ENCODE data around the gene SESN1.

DNA sequence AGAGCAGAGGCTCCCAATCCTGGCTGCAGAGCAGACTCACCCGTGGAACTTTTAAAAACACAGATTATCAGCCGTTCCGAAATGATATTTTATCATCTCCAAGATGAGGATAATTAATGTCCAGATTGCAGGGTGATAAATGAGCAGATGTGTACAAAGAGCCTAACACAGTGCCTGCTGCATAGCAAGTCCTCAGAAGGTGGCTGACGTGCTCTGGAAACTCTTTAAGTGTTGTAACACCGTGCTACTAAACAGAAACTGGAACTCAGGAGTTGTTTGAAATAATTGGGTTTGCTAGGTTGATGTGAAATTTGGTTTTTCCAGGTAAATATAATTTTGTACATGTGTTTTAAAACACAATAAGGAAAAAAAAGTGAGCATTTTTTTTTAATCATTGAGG, 128.4 kb downstream of the SESN1 start:
- no peak for TF ChIP-seq CTCF (IDR thresholded peaks at IDR 0.05 in 4 of 5, conservative IDR thresholded peaks at IDR 0.05 in 1 of 5)
- no peak for TF ChIP-seq POLR2A (IDR thresholded peaks at IDR 0.05)
